ENCODE measurements around the gene HACD4. TPM values are rescaled to one million over a fixed set of nuclear protein-coding genes. Genes with fewer than 3 reads are reported as not detected.
A peak's percentile ranks its signal among the peaks of the same experiment; 100 is the strongest.

HACD4 gene
- total and polyA plus RNA-seq, 2 experiments from 2014 or later, result 1.2 to 1.3 TPM

DNA sequence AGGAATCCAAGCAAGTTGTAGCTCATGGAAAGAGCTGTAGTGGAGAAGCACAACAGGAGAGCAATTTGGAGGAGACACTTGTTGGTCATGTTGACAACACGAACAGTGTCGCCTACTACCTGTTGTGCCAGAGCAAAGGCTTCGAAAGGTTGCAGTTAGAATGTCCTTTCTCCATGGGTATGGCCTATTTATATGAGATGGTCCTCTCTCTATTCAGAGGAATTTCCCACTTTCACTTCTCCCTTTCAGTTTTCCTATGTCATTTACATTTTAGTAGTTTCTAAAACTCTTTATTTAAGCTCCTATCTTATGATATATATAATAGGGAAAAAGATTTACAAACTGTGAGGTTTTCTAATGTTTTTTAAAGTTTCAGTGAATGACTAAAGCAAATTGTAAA, 46.3 kb upstream of the HACD4 start, which contains the start of gene IFNB1:
IFNB1 (minus strand) TSS at position 162 of the 400 bp plus-strand sequence; CDS start at position 89, 73 bp downstream.
- TF ChIP-seq EZH2phosphoT487 (IDR thresholded peaks at IDR 0.05; ENCODE audit: low read depth, severe bottlenecking, unreplicated experiment) (no peak), EZH2 (IDR thresholded peaks at IDR 0.05; ENCODE audit: borderline replicate concordance) (no peak)
- TF ChIP-seq, protein P1, sequence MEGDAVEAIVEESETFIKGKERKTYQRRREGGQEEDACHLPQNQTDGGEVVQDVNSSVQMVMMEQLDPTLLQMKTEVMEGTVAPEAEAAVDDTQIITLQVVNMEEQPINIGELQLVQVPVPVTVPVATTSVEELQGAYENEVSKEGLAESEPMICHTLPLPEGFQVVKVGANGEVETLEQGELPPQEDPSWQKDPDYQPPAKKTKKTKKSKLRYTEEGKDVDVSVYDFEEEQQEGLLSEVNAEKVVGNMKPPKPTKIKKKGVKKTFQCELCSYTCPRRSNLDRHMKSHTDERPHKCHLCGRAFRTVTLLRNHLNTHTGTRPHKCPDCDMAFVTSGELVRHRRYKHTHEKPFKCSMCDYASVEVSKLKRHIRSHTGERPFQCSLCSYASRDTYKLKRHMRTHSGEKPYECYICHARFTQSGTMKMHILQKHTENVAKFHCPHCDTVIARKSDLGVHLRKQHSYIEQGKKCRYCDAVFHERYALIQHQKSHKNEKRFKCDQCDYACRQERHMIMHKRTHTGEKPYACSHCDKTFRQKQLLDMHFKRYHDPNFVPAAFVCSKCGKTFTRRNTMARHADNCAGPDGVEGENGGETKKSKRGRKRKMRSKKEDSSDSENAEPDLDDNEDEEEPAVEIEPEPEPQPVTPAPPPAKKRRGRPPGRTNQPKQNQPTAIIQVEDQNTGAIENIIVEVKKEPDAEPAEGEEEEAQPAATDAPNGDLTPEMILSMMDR (IDR thresholded peaks at IDR 0.05; ENCODE audit: poor library complexity), result no peak
- WGBS (ENCODE audit: low lambda C conversion rate, missing lambda C conversion rate), result 92% methylated on average over 3 of the region's 3 CpGs
- H3K4me3 ChIP-seq, result no peak within 1 kb of the TSS
- H2AFZ ChIP-seq, result no peak within 1 kb of the TSS
- H3K4me2 ChIP-seq, result no peak within 1 kb of the TSS
- H3K4me1 ChIP-seq (ENCODE audit: insufficient read depth), result no peaks in the 10 kb centered on the region
- no peaks in the 10 kb centered on the region for H4K20me1 ChIP-seq (ENCODE audit: insufficient read depth, poor library complexity, severe bottlenecking)
- no peaks in the 10 kb centered on the region for H3K9me3 ChIP-seq (ENCODE audit: low read depth)
- no peak for DNase-seq (ENCODE audit: low spot score)
- H3K79me2 ChIP-seq, result no peaks in the 10 kb centered on the region
- H3K27ac ChIP-seq, result no peak within 1 kb of the TSS
- H3K36me3 ChIP-seq (replicated peaks; ENCODE audit: insufficient read depth, low read depth), result no peaks in the 10 kb centered on the region
- H3K27me3 ChIP-seq, result no peaks in the 10 kb centered on the region
- no peaks in the 10 kb centered on the region for H3K9me2 ChIP-seq (replicated peaks; ENCODE audit: insufficient read depth)

DNA sequence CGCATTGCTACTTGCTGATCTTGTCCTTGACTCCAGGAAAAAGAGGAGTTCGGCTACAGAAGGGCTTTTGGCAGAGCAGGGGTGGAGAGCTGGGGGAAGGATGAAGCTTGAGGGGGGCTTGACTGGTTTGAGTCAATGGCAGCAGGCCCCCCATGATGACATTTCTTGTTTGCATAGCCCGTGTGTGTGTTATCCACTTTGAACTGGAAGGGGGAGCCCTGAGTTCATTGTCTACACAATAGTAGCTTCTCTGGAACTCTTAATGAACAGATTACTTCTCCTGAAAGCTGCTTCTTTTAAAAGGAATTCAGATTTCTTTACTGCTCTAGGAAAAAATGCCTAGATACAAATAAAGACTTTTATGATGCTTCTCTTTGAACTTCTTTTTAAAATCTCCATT, 44.0 kb upstream of the HACD4 start:
- H3K79me2 ChIP-seq, result no peaks in the 10 kb centered on the region
- H2AFZ ChIP-seq, result no peak overlapping the region
- H3K4me1 ChIP-seq (ENCODE audit: insufficient read depth), result no peaks in the 10 kb centered on the region
- H3K27ac ChIP-seq, result no peak overlapping the region
- H3K36me3 ChIP-seq (replicated peaks; ENCODE audit: insufficient read depth, low read depth), result no peaks in the 10 kb centered on the region
- DNase-seq (ENCODE audit: low spot score), result no peak
- H3K4me2 ChIP-seq, result no peak overlapping the region
- TF ChIP-seq, protein P1 (IDR thresholded peaks at IDR 0.05; ENCODE audit: poor library complexity), result no peak
- TF ChIP-seq EZH2phosphoT487 (IDR thresholded peaks at IDR 0.05; ENCODE audit: low read depth, severe bottlenecking, unreplicated experiment) (no peak), EZH2 (IDR thresholded peaks at IDR 0.05; ENCODE audit: borderline replicate concordance) (no peak)
- no peaks in the 10 kb centered on the region for H3K27me3 ChIP-seq
- no peaks in the 10 kb centered on the region for H4K20me1 ChIP-seq (ENCODE audit: insufficient read depth, poor library complexity, severe bottlenecking)
- H3K9me2 ChIP-seq (replicated peaks; ENCODE audit: insufficient read depth), result no peaks in the 10 kb centered on the region
- H3K4me3 ChIP-seq, result no peak overlapping the region
- 56% methylated on average over 3 of the region's 3 CpGs for WGBS (ENCODE audit: low lambda C conversion rate, missing lambda C conversion rate)
- no peaks in the 10 kb centered on the region for H3K9me3 ChIP-seq (ENCODE audit: low read depth)

DNA sequence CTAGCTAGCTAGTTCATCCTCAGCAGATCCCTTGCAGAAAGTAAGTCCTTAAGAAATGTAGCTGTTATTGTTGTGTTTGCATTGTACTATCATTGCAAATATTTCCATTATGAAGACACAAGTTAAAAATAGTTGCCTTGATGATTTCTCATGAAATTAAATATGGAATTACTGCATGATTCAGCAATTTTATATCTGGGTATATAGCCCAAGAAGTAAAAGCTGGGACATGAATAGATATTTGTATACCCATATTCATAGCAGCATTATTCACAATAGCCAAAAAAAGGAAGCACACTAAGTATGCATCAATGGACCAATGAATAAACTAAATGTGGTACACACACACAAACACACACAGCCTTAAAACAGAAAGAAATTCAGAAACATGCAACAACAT, 39.5 kb upstream of the HACD4 start:
- Histone ChIP-seq H3K4me3 (no peak overlapping the region), H3K4me2 (no peak overlapping the region), H3K36me3 (replicated peaks; ENCODE audit: insufficient read depth, low read depth) (no peaks in the 10 kb centered on the region), H4K20me1 (ENCODE audit: insufficient read depth, poor library complexity, severe bottlenecking) (no peaks in the 10 kb centered on the region), H3K9me2 (replicated peaks; ENCODE audit: insufficient read depth) (no peaks in the 10 kb centered on the region), H2AFZ (no peak overlapping the region), H3K27ac (no peak overlapping the region), H3K79me2 (no peaks in the 10 kb centered on the region), H3K9me3 (ENCODE audit: low read depth) (no peaks in the 10 kb centered on the region), H3K27me3 (no peaks in the 10 kb centered on the region), H3K4me1 (ENCODE audit: insufficient read depth) (no peaks in the 10 kb centered on the region)
- TF ChIP-seq EZH2 (IDR thresholded peaks at IDR 0.05; ENCODE audit: borderline replicate concordance) (no peak), EZH2phosphoT487 (IDR thresholded peaks at IDR 0.05; ENCODE audit: low read depth, severe bottlenecking, unreplicated experiment) (no peak)
- TF ChIP-seq, protein P1 (IDR thresholded peaks at IDR 0.05; ENCODE audit: poor library complexity), result no peak
- DNase-seq (ENCODE audit: low spot score), result no peak

DNA sequence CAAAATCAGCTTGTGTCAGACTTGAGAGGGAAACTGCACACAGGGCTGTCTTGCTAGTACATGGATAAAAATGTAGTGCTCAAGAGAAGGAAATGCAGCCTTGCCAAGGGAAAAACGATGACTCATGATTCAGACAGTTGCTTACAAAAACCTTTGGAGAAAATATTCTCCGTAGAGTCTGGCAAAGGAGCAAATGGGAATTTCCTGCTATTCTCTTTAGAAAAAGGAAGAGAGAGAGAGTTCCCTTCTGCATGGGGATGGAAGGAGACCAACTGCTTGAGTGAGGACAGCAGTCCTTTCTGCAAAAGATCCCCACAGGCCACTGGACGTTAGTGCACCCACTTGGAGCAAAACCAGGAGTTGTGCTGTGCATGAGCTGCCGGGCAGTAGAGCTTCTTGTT, 38.7 kb upstream of the HACD4 start:
- no peak overlapping the region for H3K4me3 ChIP-seq
- WGBS (ENCODE audit: low lambda C conversion rate, missing lambda C conversion rate), result 49% methylated on average over 4 of the region's 4 CpGs
- H2AFZ ChIP-seq, result no peak overlapping the region
- no peaks in the 10 kb centered on the region for H4K20me1 ChIP-seq (ENCODE audit: insufficient read depth, poor library complexity, severe bottlenecking)
- H3K9me2 ChIP-seq (replicated peaks; ENCODE audit: insufficient read depth), result no peaks in the 10 kb centered on the region
- peak overlapping the region; percentile 41 for H3K4me2 ChIP-seq
- DNase-seq (ENCODE audit: low spot score), result peak; percentile 76
- H3K36me3 ChIP-seq (replicated peaks; ENCODE audit: insufficient read depth, low read depth), result no peaks in the 10 kb centered on the region
- no peaks in the 10 kb centered on the region for H3K9me3 ChIP-seq (ENCODE audit: low read depth)
- no peak for TF ChIP-seq EZH2phosphoT487 (IDR thresholded peaks at IDR 0.05; ENCODE audit: low read depth, severe bottlenecking, unreplicated experiment)
- TF ChIP-seq EZH2 (IDR thresholded peaks at IDR 0.05; ENCODE audit: borderline replicate concordance), result no peak
- TF ChIP-seq, protein P1 (IDR thresholded peaks at IDR 0.05; ENCODE audit: poor library complexity), result no peak
- no peaks in the 10 kb centered on the region for H3K27me3 ChIP-seq
- no peaks in the 10 kb centered on the region for H3K4me1 ChIP-seq (ENCODE audit: insufficient read depth)
- H3K27ac ChIP-seq, result peak overlapping the region; percentile 46
- no peaks in the 10 kb centered on the region for H3K79me2 ChIP-seq

Data from hepatocyte (in vitro differentiated cells).